Cerebellar nuclear complex (tissue), 1 donor: Measurements from ENCODE around the gene SLC6A6.

Experiments
- DNase-seq, 2 experiments: peaks; one replicate each; lab custom pipeline; 2025; lab: John Stamatoyannopoulos, UW

SLC6A6 gene

GRCh38 chr3:14523792-14524191 lies 121.4 kb downstream of the SLC6A6 start:
- DNase-seq, result no peak

GRCh38 chr3:14524311-14524711 lies 121.9 kb downstream of the SLC6A6 start:
- DNase-seq, result no peak

- no peak for DNase-seq
These were observed 122.7 kb downstream of the SLC6A6 start for GRCh38 chr3:14524920-14525660.

- DNase-seq, result no peak
These were observed 123.6 kb downstream of the SLC6A6 start for GRCh38 chr3:14525685-14526631.

- no peak for DNase-seq
These were observed 125.7 kb downstream of the SLC6A6 start for GRCh38 chr3:14528081-14528480.

- DNase-seq, result no peak
These were observed 129.5 kb downstream of the SLC6A6 start for GRCh38 chr3:14531856-14532395.

GRCh38 chr3:14532691-14533456 lies 130.5 kb downstream of the SLC6A6 start:
- no peak for DNase-seq

- no peak for DNase-seq
These were observed 131.1 kb downstream of the SLC6A6 start for GRCh38 chr3:14533457-14533958.

- no peak for DNase-seq
These were observed 132.2 kb downstream of the SLC6A6 start for GRCh38 chr3:14534516-14535191.

GRCh38 chr3:14535616-14536015 lies 133.2 kb downstream of the SLC6A6 start:
- no peak for DNase-seq

- DNase-seq, result no peak
These were observed 133.8 kb downstream of the SLC6A6 start for GRCh38 chr3:14536055-14536815.

- DNase-seq, result no peak
These were observed 134.6 kb downstream of the SLC6A6 start for GRCh38 chr3:14536837-14537589.

GRCh38 chr3:14537590-14538450 lies 135.4 kb downstream of the SLC6A6 start:
- no peak for DNase-seq

- DNase-seq, result no peak
These were observed 136.2 kb downstream of the SLC6A6 start for GRCh38 chr3:14538451-14539088.
